AG09309 (cell line): ENCODE measurements around the gene ANK2.

Experiments
- DNase-seq: peaks from one replicate; pipeline ENCODE4 v3.0.0-alpha.2; 2010; ENCODE audit warnings: low read depth
- H3K4me3 ChIP-seq: 2 replicates; pipeline ENCODE4 v1.5.1; 2011; ENCODE audit warnings: mild to moderate bottlenecking, low read depth, low read length, moderate library complexity; ENCODE audit not compliant: control insufficient read depth
- CTCF ChIP-seq: IDR thresholded peaks from 2 replicates; pipeline ENCODE4 v1.5.1; 2011; ENCODE audit warnings: mild to moderate bottlenecking, low read depth, low read length, inconsistent platforms; ENCODE audit not compliant: insufficient read depth, control insufficient read depth; ENCODE audit errors: missing control alignments

Gene ANK2

GRCh38 chr4:113273721-113274220, 224.3 kb downstream of the ANK2 start:
- DNase-seq = no peak
- no peak for TF ChIP-seq CTCF
- H3K4me3 ChIP-seq = no peak overlapping the region

GRCh38 chr4:113276464-113277170, 227.2 kb downstream of the ANK2 start:
- TF ChIP-seq CTCF = no peak
- no peak for DNase-seq
- no peak overlapping the region for H3K4me3 ChIP-seq

- peak; percentile 93 for TF ChIP-seq CTCF
- DNase-seq = no peak
- H3K4me3 ChIP-seq = no peak overlapping the region
Observed at GRCh38 chr4:113278324-113278934, 229.0 kb downstream of the ANK2 start.

GRCh38 chr4:113285501-113285900, 236.0 kb downstream of the ANK2 start:
- no peak for TF ChIP-seq CTCF
- no peak overlapping the region for H3K4me3 ChIP-seq
- DNase-seq = no peak

GRCh38 chr4:113288257-113288656, 238.8 kb downstream of the ANK2 start:
- no peak for DNase-seq
- no peak for TF ChIP-seq CTCF
- H3K4me3 ChIP-seq = no peak overlapping the region

GRCh38 chr4:113288696-113289095, 239.2 kb downstream of the ANK2 start:
- no peak for TF ChIP-seq CTCF
- H3K4me3 ChIP-seq = no peak overlapping the region
- DNase-seq = no peak
